AG08396 (cell line): ENCODE data around the gene CHADL.
"Not testable (repeated sequence)": the region's sequence is repeated elsewhere in the genome, so short reads cannot be mapped to it uniquely, and the experiment has no call there.

ENCODE experiments used
- DNase-seq: peaks from one replicate; pipeline ENCODE4 v3.0.0; 2012; ENCODE audit warnings: low spot score, mixed read lengths

The CHADL gene

DNA sequence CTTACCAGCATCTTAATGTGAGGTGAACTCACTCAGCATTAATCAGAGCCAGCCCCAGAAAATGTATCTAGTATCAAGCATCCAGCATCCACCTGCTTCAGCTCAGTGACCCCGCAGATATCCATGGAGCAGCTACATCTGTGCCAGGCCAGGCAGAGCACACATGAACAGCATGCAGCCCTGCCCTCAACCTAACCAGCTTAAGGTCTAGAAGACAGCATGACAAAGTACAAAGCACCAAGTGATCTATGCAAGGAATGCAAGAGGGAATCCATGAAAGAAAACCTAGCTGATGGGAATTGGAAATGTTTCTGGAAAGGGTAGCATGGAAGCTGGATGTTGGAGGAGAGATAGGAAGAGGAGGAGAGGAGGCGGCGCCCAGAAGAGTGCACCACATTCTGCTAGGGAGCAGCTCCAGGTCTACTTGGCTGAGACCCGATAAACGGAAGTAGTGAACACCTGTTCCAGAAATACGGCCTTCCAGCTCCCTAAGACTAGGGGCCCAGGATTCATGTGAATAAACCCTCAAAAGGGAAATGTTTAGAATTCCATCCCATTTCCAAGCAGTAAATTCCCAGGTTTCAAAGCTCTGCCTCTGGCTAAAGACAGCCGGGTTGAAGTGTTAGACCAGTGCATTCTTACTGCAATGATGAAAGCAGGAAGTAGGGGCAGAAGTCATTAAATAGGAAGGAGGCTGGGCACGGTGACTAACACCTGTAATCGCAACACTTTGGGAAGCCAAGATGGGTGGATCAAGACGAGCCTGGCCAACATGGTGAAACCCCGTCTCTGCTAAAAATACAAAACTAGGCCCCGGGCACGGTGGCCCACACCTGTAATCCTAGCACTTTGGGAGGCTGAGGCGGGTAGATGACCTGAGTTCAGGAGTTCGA, 59.1 kb downstream of the CHADL start:
- DNase-seq, result no peak

DNA sequence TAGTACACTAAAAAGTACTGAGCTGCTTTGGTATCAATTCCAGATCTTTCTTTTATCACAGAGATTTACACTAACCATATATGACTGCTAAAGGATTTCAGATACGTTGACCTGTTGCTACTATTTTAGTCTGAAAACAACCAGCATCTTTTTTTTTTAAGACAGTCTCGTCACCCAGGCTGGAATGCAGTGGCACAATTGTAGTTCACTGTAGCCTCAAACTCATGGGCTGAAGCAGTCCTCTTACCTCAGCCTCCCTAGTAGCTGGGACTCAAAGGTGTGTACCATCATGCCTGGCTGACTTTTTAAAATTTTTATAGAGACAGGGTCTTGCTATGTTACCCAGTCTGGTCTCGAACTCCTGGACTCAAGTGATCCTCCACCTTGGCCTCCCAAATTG, 59.8 kb downstream of the CHADL start:
- no peak for DNase-seq

- DNase-seq, result not testable (repeated sequence)
These were observed 60.4 kb downstream of the CHADL start for GRCh38 chr22:41180362-41180761.
